ENCODE measurements around the gene CACNB2. TPM values are rescaled to one million over a fixed set of nuclear protein-coding genes. Genes with fewer than 3 reads are reported as not detected.

Gene CACNB2
- total RNA-seq, 2 donors from 2014 or later = 1.9 to 4.6 TPM

DNA sequence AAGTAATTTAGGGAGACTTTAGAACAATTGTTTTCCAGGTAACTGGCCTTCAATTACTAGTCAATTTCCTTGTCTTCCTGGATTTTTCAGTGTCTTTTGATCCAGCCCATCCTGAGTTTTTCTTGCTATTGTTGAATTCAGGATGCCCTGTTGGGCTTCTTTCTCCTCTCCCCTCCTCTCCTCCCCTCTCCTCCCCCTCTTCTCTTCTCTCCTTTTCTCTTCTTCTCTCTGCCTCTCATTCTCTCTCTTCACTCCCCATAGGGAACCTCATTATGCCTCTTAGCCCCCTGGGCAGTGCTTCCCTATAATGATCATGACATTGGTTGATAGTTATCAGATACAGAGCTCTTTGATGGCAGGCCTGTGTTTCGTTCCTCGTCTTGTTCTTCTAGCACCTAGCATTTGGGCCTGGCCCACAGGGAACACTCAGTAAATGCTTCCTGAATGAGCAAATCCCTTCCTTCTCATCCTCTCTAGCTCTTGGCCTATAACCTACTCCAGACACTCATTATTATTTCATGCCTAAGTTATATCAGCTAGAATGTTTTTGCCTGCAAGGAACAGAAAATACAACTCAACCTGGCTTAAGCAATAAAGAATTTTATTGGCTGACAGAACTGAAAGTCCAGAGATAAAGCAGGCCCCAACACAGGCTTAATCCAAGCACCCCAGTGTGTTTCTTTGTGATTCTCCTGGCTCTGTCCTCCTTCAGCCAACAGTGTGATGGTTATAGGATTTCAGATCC is 56.8 kb downstream of the CACNB2 start:
- Mint-ChIP-seq H3K4me1 (peaks cover 7% of the 10 kb centered on the region), H3K9me3 (no peaks in the 10 kb centered on the region), H3K27ac (peak overlapping the region; percentile 14), H3K27me3 (ENCODE audit: insufficient read depth) (no peaks in the 10 kb centered on the region), H3K36me3 (ENCODE audit: low read depth) (no peaks in the 10 kb centered on the region), H3K4me3 (no peak overlapping the region)
- Histone ChIP-seq H3K36me3 (ENCODE audit: control insufficient read depth, insufficient read depth, low read length) (no peaks in the 10 kb centered on the region), H3K4me3 (ENCODE audit: low read length) (no peak overlapping the region), H3K9ac (ENCODE audit: extremely low read depth, low read length, poor library complexity, severe bottlenecking) (no peak overlapping the region), H3K27me3 (ENCODE audit: control insufficient read depth, insufficient read depth, low read length, poor library complexity, severe bottlenecking) (no peaks in the 10 kb centered on the region), H3K9me3 (ENCODE audit: control insufficient read depth, low read length) (no peaks in the 10 kb centered on the region), H3K4me1 (ENCODE audit: control insufficient read depth, insufficient read depth, low read length) (no peaks in the 10 kb centered on the region), H3K27ac (ENCODE audit: low read depth, low read length) (no peak overlapping the region)
- DNase-seq = no peak
- TF ChIP-seq, protein P1, sequence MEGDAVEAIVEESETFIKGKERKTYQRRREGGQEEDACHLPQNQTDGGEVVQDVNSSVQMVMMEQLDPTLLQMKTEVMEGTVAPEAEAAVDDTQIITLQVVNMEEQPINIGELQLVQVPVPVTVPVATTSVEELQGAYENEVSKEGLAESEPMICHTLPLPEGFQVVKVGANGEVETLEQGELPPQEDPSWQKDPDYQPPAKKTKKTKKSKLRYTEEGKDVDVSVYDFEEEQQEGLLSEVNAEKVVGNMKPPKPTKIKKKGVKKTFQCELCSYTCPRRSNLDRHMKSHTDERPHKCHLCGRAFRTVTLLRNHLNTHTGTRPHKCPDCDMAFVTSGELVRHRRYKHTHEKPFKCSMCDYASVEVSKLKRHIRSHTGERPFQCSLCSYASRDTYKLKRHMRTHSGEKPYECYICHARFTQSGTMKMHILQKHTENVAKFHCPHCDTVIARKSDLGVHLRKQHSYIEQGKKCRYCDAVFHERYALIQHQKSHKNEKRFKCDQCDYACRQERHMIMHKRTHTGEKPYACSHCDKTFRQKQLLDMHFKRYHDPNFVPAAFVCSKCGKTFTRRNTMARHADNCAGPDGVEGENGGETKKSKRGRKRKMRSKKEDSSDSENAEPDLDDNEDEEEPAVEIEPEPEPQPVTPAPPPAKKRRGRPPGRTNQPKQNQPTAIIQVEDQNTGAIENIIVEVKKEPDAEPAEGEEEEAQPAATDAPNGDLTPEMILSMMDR (conservative IDR thresholded peaks at IDR 0.05) = no peak
- WGBS, 2 experiments (ENCODE audit: insufficient coverage in 1 of 2, insufficient read length in 1 of 2) = 69 to 80% methylated on average over 2 of the region's 2 CpGs

DNA sequence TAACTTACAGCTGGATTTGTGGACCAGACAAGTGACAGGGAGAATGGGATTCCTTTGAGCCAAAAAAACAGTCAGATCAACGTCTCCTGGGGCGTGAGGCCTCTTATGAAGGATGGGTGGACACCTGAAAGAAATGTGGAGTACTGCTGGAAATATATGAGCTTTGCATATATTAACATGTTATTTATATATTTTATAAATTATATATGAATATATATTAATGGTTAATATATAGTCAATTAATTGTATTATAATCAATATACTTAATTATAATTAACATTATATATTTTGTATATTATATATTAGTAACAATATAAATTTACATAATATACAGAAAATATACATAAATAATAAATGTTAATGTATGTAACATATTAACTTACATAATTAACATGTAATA is 57.5 kb downstream of the CACNB2 start:
- H3K27me3 Mint-ChIP-seq (ENCODE audit: insufficient read depth) = no peaks in the 10 kb centered on the region
- DNase-seq = no peak
- no peak overlapping the region for H3K4me3 Mint-ChIP-seq
- peaks cover 10% of the 10 kb centered on the region for H3K4me1 Mint-ChIP-seq
- no peaks in the 10 kb centered on the region for H3K36me3 Mint-ChIP-seq (ENCODE audit: low read depth)
- WGBS, 2 experiments (ENCODE audit: insufficient coverage in 1 of 2, insufficient read length in 1 of 2) = 84% methylated on average over 2 of the region's 2 CpGs; no CpG with 5 or more reads in 1 of the 2 experiments
- TF ChIP-seq, protein P1 (conservative IDR thresholded peaks at IDR 0.05) = no peak
- no peaks in the 10 kb centered on the region for H3K9me3 Mint-ChIP-seq
- H3K9me3 ChIP-seq (ENCODE audit: control insufficient read depth, low read length) = no peaks in the 10 kb centered on the region
- no peaks in the 10 kb centered on the region for H3K36me3 ChIP-seq (ENCODE audit: control insufficient read depth, insufficient read depth, low read length)
- no peak overlapping the region for H3K4me3 ChIP-seq (ENCODE audit: low read length)
- no peaks in the 10 kb centered on the region for H3K4me1 ChIP-seq (ENCODE audit: control insufficient read depth, insufficient read depth, low read length)
- H3K9ac ChIP-seq (ENCODE audit: extremely low read depth, low read length, poor library complexity, severe bottlenecking) = no peak overlapping the region
- no peak overlapping the region for H3K27ac Mint-ChIP-seq
- H3K27me3 ChIP-seq (ENCODE audit: control insufficient read depth, insufficient read depth, low read length, poor library complexity, severe bottlenecking) = no peaks in the 10 kb centered on the region
- no peak overlapping the region for H3K27ac ChIP-seq (ENCODE audit: low read depth, low read length)

- H3K4me3 Mint-ChIP-seq = no peak overlapping the region
- H3K9me3 ChIP-seq (ENCODE audit: control insufficient read depth, low read length) = no peaks in the 10 kb centered on the region
- H3K36me3 Mint-ChIP-seq (ENCODE audit: low read depth) = no peaks in the 10 kb centered on the region
- peaks cover 7% of the 10 kb centered on the region for H3K4me1 Mint-ChIP-seq
- no peaks in the 10 kb centered on the region for H3K9me3 Mint-ChIP-seq
- TF ChIP-seq, protein P1 (conservative IDR thresholded peaks at IDR 0.05) = no peak
- no peaks in the 10 kb centered on the region for H3K27me3 ChIP-seq (ENCODE audit: control insufficient read depth, insufficient read depth, low read length, poor library complexity, severe bottlenecking)
- H3K27me3 Mint-ChIP-seq (ENCODE audit: insufficient read depth) = no peaks in the 10 kb centered on the region
- H3K9ac ChIP-seq (ENCODE audit: extremely low read depth, low read length, poor library complexity, severe bottlenecking) = no peak overlapping the region
- no peak for DNase-seq
- no peaks in the 10 kb centered on the region for H3K4me1 ChIP-seq (ENCODE audit: control insufficient read depth, insufficient read depth, low read length)
- H3K27ac ChIP-seq (ENCODE audit: low read depth, low read length) = no peak overlapping the region
- H3K36me3 ChIP-seq (ENCODE audit: control insufficient read depth, insufficient read depth, low read length) = no peaks in the 10 kb centered on the region
- H3K4me3 ChIP-seq (ENCODE audit: low read length) = no peak overlapping the region
- no peak overlapping the region for H3K27ac Mint-ChIP-seq
Observed at GRCh38 chr10:18201877-18202276, 61.7 kb downstream of the CACNB2 start.

All from endodermal cell (in vitro differentiated cells).